ENCODE data around the gene UGT1A8.

UGT1A8 gene

DNA sequence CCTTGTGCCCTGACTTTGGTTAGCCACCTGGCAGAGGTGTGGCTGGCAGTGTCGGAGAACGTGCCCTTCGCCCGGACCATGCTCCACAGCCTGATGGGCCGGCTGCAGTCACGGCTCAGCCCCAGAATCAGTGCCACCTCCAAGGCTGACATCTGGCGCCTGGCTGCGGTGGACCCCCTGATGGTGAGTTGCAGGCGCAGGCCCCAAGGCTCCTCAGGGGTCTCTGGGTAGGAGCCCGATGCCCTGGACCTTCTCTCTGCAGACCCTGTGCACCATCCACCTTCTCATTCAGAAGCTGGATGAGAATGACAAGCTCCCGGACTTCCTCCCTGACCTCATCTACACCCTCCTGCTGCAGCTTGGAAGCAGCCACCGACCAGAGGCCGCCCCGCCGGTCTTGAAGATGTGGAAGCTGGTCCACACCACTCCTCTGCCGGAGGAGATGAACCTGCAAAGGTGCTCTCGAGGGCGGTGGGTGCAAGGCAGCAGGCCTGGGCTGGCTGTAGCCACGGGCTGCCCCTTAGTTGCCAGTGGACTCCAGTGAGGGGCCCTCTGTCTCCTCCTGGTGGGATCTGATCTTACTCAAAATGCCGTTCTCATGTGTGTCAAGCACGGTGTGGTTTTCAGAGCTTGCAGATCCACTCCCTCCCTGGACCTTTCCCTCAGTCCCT is 204.8 kb downstream of the UGT1A8 start:
- no peak for DNase-seq
